H7 (cell line): Measurements from ENCODE around the gene ACMSD. TPM values are rescaled to one million over a fixed set of nuclear protein-coding genes. Genes with fewer than 3 reads are reported as not detected.

Experiments
- DNase-seq: peaks from one replicate; pipeline ENCODE4 v3.0.0; 2012
- H3K27me3 ChIP-seq: 2 replicates; pipeline ENCODE4 v1.6.0; 2011; ENCODE audit warnings: mild to moderate bottlenecking, low read length; ENCODE audit not compliant: control insufficient read depth, insufficient read depth
- H3K36me3 ChIP-seq: replicated peaks from 2 replicates; pipeline ENCODE4 v1.5.1; 2011; ENCODE audit warnings: low read length; ENCODE audit not compliant: control insufficient read depth, insufficient read depth
- H3K4me3 ChIP-seq: 2 replicates; pipeline ENCODE4 v1.5.1; 2011; ENCODE audit warnings: low read depth, mild to moderate bottlenecking, control low read depth, low read length, moderate library complexity; ENCODE audit not compliant: insufficient read depth
- total RNA-seq: library from RNA; depleted of rRNA; stranded (reverse); fragments of >200 nt; shearing (Covaris generic); gene quantifications from 2 replicates; pipeline ENCODE4 v1.2.3, GENCODE V29; 2014; rRNA removed

ACMSD gene
- total RNA-seq, 1 experiment from 2014 or later: not detected

GRCh38 chr2:134933732-134934131 lies 95.3 kb downstream of the ACMSD start:
- no peak for DNase-seq
- H3K27me3 ChIP-seq: no peaks in the 10 kb centered on the region
- H3K4me3 ChIP-seq: no peak overlapping the region
- H3K36me3 ChIP-seq: peaks cover 3% of the 10 kb centered on the region

- Histone ChIP-seq H3K27me3 (no peaks in the 10 kb centered on the region), H3K4me3 (no peak overlapping the region), H3K36me3 (peaks cover 3% of the 10 kb centered on the region)
- no peak for DNase-seq
Observed at GRCh38 chr2:134934150-134934549, 95.7 kb downstream of the ACMSD start.

GRCh38 chr2:134934641-134935040 lies 96.2 kb downstream of the ACMSD start:
- Histone ChIP-seq H3K36me3 (peaks cover 3% of the 10 kb centered on the region), H3K27me3 (no peaks in the 10 kb centered on the region), H3K4me3 (no peak overlapping the region)
- DNase-seq: no peak

- Histone ChIP-seq H3K4me3 (no peak overlapping the region), H3K36me3 (peaks cover 3% of the 10 kb centered on the region), H3K27me3 (no peaks in the 10 kb centered on the region)
- DNase-seq: no peak
Observed at GRCh38 chr2:134936691-134937090, 98.3 kb downstream of the ACMSD start.

GRCh38 chr2:134943540-134943939 lies 105.1 kb downstream of the ACMSD start:
- Histone ChIP-seq H3K27me3 (no peaks in the 10 kb centered on the region), H3K36me3 (peaks cover 5% of the 10 kb centered on the region), H3K4me3 (no peak overlapping the region)
- no peak for DNase-seq

- Histone ChIP-seq H3K36me3 (peaks cover 6% of the 10 kb centered on the region), H3K27me3 (no peaks in the 10 kb centered on the region), H3K4me3 (no peak overlapping the region)
- DNase-seq: peak; percentile 14
Observed at GRCh38 chr2:134944975-134945374, 106.6 kb downstream of the ACMSD start.

- no peak overlapping the region for H3K4me3 ChIP-seq
- no peak for DNase-seq
- peaks cover 10% of the 10 kb centered on the region for H3K36me3 ChIP-seq
- no peaks in the 10 kb centered on the region for H3K27me3 ChIP-seq
Observed at GRCh38 chr2:134946073-134946472, 107.7 kb downstream of the ACMSD start.

- Histone ChIP-seq H3K36me3 (peaks cover 22% of the 10 kb centered on the region), H3K4me3 (no peak overlapping the region), H3K27me3 (no peaks in the 10 kb centered on the region)
- DNase-seq: no peak
Observed at GRCh38 chr2:134949981-134950708, 111.7 kb downstream of the ACMSD start.

- H3K36me3 ChIP-seq: peaks cover 23% of the 10 kb centered on the region
- H3K4me3 ChIP-seq: no peak overlapping the region
- no peak for DNase-seq
- no peaks in the 10 kb centered on the region for H3K27me3 ChIP-seq
Observed at GRCh38 chr2:134950886-134951285, 112.5 kb downstream of the ACMSD start.

Other genes with a start within 250 kb of the ACMSD start
- gene TMEM163, start 119.6 kb upstream of the ACMSD start, total RNA-seq: 0.14 and 0.26 TPM in 2 replicates
- gene CCNT2, start 80.2 kb downstream of the ACMSD start, total RNA-seq: 30.1 and 33.7 TPM in 2 replicates
- not detected in 2 replicates for gene MAP3K19, start 208.8 kb downstream of the ACMSD start, total RNA-seq
- gene RAB3GAP1, start 213.7 kb downstream of the ACMSD start, total RNA-seq: 29.7 and 42.7 TPM in 2 replicates